HCEC 1CT (cell line): ENCODE results near the gene RENBP.

Experiments
- DNase-seq: peaks from one replicate; pipeline ENCODE4 v3.0.0-alpha.2; 2017

RENBP gene

GRCh38 chrX:153931748-153932147 lies 12.7 kb downstream of the RENBP start:
- DNase-seq: no peak

- no peak for DNase-seq
These were observed 13.3 kb downstream of the RENBP start for GRCh38 chrX:153931151-153931550.

DNA sequence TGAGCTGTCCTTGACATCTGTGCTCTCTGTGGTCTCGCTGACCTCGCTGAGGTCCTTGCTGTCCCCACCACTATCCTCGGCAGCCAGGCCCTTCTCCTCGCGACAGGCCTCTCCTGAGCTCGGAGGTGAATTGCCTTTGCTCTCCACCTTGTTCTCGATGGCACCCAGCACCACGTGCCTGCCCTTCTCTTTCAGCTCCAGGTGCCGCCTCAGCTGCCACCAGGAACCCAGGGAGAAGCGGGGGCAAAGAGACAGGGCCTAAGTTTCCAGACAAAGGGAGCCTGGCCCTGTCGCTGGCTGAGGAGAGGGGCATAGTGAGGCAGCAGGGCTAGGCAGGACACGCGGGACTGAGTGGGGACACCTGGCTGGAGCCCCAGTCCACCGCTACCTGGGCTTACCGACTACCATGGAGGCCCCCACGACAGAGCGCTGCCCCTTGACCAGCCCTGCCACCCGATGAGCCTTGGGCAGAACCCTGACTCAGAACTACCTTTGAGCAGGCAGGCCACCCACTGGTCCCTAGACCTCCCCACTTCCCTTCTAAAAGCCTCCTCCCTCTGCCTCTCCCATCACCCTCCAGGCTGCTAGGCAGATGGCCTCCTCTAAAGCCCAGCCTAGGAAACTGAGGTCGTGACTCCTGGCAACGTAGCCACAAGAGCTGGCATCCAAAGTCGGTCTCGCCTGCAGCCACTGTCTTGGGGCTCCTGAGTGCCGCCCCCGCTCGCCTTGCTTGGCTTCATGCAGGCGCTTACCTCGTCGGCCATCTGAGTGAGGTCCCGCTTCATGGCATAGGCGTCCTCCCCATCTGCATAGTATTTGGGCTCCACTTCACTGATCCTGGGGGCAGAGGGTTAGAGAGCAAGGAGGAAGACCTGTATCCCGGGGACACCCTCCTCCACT lies 14.2 kb downstream of the RENBP start:
- no peak for DNase-seq

GRCh38 chrX:153929576-153929975 lies 14.9 kb downstream of the RENBP start:
- DNase-seq: no peak

- DNase-seq: no peak
These were observed 15.6 kb downstream of the RENBP start for GRCh38 chrX:153928846-153929245.

- DNase-seq: peak; percentile 96
These were observed 16.3 kb downstream of the RENBP start for GRCh38 chrX:153927922-153928760.

GRCh38 chrX:153927672-153927921 lies 16.8 kb downstream of the RENBP start:
- no peak for DNase-seq

GRCh38 chrX:153926858-153927671 lies 17.4 kb downstream of the RENBP start:
- no peak for DNase-seq

- no peak for DNase-seq
These were observed 17.9 kb downstream of the RENBP start for GRCh38 chrX:153926552-153926857.

DNA sequence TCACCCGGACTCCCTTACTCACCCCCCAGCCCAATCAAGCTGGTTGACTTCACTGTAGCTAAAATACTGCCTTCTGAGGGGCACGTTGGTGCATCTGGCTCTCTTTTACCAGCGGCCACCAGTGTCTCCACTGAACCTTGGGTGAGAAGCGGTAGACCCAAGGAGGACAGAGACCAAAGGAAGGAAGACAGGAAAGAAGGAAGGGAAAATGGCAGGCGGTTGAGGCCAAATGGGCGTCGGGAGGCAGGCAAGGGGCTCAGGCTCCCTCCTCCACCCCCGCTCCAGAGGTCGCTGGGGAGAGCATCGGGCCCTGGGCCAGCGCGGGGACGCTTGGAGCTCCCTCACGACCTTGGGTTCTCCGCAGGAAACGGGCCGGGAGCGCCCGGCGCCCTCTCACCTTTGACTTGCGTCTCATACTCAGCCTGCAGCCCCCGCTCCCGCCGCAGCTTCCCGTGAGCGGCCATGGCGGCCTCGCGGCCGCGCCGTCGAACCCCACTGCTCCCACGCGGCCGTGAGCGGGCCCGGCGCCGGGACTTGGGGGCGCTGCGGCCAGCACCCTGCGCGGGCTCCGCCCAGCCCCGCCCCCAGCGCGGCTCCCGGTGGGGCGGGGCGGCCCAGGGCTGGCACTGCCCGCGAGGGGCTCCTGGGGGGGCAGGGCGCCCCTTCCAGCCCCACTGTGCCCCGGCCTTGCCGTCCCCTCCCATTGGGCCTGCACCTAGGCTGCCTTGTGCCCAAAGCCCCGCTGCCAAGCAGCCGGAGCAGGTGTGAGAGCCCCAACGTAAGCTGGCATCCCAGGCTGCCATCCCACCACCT lies 18.5 kb downstream of the RENBP start, which contains the start of gene ARHGAP4:
Gene ARHGAP4, minus strand, starts transcription at position 526 of the 813 bp plus-strand sequence. Its CDS starts 62 bp downstream, at position 464.
- no peak for DNase-seq

DNA sequence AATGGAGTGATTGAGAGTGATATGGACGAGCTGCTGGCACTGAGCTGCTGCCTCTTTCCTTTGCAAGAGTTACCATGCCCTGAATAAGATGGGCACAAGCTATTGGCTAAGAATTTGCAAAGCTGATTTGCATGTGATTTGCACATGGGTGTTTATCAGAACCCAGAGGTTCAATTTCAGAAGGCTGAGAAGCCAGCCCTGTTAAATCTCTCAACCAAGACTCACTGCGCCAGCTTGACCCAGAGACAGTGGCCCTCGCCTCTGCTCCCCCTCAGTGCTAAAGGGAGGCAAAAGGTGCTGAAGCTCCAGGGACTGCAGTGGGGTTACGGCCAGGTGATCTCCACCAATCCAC lies 19.1 kb downstream of the RENBP start:
- DNase-seq: no peak

- DNase-seq: no peak
These were observed 20.1 kb downstream of the RENBP start for GRCh38 chrX:153924149-153924861.

- peak; percentile 45 for DNase-seq
These were observed 21.2 kb downstream of the RENBP start for GRCh38 chrX:153922932-153923857.

DNA sequence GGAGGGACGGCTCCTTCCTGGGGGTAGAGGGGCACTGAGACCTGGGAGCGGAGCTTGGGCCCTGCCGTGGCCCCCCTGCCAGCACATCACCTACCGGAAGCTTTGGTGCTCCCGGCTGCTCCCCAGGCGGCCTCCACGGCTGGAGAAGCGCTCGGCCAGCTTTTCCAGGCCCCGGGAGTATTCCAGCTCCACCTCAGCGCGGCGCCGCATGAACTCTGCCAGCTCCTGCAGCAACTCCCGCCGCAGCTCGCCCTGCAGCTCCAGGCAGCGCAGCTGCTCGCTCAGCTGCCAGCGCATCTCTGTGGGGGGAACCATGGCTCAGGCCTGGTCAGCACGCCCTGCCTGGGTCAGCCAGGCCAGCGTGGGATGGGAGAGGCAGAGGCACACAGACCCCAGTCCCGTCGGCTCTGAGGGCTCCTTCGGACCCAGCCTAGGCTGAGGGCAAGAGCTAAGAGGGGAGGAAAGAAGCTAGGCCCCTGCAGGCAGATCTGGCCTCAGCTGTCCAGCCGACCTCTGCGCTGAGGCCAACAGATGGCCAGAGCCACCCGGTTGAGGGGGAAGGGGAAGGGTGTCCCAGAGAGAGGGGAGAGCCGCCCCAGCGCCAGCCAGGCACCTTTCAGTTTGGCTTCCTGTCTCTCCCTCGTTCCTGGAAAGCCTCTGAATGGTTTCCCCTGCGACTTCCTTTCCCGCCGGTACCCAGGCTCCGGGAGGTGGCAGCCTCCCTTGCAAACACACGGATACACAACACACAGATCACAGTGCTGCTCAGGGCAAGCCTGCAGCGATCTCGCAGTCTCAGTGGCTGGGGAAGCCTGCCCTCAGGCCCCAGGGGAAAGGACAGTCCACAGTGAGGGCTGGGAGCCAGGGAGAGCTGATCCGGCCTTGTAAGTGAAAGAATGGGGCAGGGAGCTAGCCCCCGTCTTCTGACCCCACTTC lies 22.7 kb downstream of the RENBP start:
- no peak for DNase-seq

DNA sequence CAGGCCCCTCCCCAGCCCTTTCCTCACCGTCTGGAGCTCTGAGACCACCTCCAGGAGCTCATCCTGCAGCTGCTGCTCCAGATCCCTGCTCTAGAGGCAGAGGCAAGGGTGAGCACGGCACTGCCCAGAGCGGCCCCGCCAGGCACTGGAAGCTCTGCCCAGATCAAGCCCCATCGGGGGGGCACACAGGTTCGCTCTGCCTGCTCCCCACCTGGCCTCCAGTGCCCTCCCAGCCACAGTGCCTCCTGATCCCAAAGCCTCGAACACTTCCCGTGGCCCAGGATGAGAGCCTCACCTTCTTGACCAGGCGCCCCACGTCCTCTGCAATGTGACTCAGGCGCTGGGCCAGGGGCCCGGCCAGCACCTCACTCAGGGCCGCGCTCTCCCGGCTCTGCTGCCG lies 23.4 kb downstream of the RENBP start:
- no peak for DNase-seq

GRCh38 chrX:153920546-153920945 lies 23.9 kb downstream of the RENBP start:
- no peak for DNase-seq

GRCh38 chrX:153919281-153919680 lies 25.2 kb downstream of the RENBP start:
- DNase-seq: no peak

DNA sequence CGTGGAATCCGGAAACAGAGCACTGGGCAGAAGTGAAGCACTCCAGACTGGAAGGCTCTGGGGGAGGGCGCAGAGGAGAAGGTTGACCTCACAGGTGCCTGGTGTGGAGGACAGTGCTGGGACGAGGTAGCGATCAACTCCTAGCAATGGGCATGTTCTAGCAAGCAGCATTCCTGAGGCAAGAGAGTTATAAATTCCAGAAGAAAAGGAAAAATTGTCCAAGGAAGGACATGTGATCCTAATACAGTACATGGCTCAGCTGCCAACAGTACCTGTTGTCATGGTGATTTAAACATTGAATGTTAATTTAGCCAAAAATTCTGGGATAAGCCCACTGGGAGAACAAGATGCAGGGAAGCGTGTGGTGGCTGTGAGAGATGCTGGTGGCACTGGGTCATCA lies 26.6 kb downstream of the RENBP start:
- no peak for DNase-seq

DNA sequence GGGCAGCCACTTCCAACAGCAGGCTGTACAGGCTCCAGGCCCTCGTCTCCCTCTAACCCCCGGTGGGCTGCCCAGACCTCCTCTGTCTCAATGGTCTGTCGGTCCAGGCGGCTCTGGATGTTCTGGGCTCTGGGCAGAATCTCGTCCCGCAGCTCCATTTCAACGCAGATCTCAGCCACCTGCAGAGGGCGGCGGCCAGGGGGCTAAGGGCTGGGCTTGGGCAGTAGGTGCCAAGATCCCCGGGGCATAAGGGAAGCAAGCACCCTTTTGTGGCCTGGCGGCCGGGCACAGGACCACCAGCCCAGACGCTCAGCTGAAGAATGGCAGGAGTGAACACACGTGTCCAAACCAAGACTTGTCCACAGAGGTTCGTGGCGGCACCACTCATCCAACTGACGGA lies 30.7 kb downstream of the RENBP start:
- DNase-seq: no peak

- DNase-seq: no peak
These were observed 31.2 kb downstream of the RENBP start for GRCh38 chrX:153913211-153913610.
